ENCODE data around the gene MTF2.
A peak's percentile ranks its signal among the peaks of the same experiment; 100 is the strongest.

The MTF2 gene

DNA sequence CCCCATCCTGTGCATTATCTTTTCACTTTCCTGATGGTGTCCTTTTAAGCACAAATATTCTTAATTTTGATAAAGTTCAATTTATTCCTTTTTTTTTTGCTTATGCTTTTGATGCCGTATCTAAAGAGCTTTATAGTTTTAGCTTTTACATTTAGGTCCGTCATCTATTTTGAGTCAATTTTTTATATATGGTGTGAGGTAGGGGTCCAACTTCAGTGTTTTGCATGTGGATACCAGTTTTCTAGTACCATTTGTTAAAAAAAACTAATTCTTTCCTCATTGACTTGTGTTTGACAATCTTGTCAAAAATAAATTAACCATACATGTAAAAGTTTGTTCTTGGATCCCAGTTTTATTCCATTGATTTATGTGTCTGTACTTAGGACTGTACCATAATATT is 4.9 kb downstream of the MTF2 start:
- no peak for DNase-seq (ENCODE audit: low read depth)

DNA sequence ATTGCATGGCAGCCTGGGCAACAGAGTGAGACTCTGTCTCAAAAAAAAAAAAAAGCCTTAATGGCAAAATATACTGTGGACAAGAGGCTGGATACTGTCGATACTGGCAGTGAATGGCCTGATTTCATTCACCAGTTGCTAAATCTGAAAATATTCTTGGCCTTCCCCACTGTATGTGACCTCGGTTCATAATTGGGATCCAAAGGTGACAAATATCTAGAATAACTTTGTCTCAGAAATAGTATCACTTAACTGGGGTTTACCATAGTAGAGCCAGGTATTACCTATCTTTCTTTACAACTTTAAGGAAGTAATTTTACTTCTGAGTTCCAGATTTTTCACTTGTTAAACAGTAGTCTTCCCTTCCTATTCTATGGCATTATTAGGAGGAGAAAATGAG is 8.4 kb downstream of the MTF2 start:
- no peak for DNase-seq (ENCODE audit: low read depth)

DNA sequence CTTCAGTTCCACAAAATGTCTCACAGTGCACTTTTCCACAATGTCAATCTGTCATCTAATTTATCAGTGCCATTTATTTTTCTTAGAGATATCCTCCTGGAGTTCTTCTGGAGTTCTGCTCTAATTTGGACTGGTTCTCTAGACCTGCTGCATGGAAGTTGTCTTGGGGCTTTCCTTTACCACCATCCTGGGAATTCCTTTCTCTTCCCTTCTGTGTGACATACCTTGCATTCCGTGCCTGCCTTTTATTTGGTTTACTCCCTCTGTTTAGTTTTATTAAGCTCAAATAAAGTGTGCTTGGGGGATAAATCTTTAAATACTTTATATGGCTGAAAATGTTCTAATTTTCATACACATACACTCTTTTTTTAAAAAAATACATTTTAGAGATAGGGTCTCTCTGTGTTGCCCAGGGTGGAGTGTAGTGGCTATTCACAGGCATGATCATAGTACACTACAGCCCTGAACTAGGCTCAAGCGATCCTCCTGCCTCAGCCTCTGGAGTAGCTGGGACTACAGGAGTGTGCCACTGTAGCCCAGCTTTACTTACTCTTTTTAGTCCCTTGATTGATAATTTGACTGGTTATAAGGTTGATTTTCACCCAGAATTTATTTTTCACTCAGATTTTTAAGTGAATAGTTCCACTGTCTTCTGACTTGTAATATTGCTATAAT is 14.4 kb downstream of the MTF2 start:
- peak; percentile 48 for DNase-seq (ENCODE audit: low read depth)

DNA sequence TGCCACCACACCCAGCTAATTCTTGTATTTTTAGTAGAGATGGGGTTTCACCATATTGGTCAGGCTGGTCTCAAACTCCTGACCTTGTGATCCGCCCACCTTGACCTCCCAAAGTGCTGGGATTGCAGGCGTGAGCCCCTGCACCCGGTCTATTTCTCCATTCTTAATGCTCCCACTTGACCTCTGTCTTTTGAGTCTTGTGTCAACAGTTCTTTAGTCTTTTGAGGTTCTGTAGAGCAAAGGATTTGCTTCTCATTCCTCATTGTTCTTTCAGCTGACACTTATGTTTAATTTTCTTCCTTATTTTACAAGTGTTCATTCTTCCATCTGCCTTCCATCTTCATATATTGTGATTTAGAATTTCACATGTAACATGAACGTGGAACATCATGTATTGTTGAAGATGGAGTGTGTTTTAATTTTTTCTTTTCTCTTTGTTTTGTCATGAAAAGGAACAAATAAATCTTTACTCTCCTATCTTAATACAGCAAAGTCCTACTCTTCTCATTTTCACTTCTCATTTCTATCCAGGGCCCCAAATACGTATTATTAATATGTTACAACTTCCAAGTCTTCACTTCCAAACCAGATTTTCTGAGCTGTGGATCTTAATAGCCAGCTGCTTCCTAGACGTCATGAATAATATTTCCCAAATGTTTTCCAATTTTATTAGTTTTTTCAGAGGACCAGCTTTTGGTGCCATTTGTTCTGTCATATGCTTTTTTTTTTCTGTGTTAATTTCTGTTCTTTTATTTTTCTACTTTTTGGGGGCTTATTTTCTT is 16.9 kb downstream of the MTF2 start:
- no peak for DNase-seq (ENCODE audit: low read depth)

DNA sequence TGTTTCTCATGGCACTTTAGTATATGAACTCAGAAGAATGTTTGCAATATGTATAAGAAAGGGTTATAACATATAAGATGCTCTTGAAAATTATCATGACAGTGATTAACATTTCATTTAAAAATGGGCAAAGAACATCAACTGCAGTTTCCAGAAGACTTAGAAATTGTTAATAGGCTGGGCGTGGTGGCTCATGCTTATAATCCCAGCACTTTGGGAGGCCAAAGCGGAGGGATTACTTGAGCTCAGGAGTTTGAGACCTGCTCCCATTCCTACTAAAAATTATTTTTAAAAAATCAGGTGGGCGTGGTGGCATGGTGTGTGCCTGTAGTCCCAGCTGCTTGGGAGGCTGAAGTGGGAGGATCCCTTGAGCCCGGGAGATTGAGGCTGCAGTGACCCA is 23.1 kb downstream of the MTF2 start:
- DNase-seq (ENCODE audit: low read depth) = no peak

DNA sequence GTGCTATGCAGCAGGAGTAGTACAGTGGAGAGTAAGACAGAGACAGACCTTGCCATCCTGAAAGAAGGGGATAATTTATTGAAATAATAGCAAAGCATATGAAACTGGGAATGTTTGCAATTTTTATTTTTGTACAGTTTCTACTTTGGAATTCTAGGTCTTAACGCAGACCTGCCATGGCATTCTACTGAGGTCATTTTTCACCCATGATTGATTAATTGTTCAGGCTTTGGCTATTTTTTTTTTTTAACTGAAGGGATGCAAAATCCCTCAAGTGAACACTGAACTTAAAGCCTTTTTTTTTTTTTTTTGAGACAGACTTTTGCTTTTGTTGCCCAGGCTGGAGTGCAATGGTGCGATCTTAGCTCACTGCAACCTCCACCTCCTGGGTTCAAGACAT is 27.1 kb downstream of the MTF2 start:
- peak; percentile 9 for DNase-seq (ENCODE audit: low read depth)

DNA sequence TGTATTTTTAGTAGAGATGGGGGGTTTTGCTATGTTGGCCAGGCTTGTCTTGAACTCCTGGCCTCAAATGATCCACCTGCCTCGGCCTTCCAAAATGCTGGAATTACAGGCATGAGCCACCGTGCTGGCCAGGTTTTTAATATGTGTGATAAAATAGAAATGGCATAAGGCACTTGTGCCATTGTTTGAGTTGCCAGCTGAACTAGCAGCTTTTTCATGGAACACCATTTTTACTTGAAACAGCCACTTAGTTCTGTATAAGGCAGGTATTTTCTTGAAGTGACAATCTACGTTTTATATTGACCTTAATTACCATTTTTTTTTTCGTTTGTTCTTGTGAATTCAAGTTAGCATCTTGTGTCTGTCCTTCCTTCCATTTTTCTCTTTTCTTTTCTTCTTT is 28.3 kb downstream of the MTF2 start:
- DNase-seq (ENCODE audit: low read depth) = no peak

DNA sequence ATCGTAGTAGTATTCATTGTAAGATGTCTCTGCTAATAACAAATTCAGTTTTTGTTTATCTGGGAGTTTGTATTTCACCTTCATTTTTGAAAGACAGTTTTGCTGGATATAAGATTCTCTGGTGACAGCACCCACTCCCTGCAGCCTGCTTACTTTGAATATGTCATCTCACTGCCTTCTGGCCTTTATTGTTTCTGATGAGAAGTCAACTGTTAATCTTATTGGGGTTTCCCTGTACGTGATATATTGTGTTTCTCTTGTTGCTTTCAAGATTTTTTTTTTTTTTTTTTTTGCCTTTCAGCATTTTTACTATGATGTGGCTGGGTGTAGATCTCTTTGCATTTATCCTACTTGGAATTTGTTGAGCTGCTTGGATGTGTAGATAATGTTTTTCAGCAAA is 29.3 kb downstream of the MTF2 start:
- DNase-seq (ENCODE audit: low read depth) = no peak

DNA sequence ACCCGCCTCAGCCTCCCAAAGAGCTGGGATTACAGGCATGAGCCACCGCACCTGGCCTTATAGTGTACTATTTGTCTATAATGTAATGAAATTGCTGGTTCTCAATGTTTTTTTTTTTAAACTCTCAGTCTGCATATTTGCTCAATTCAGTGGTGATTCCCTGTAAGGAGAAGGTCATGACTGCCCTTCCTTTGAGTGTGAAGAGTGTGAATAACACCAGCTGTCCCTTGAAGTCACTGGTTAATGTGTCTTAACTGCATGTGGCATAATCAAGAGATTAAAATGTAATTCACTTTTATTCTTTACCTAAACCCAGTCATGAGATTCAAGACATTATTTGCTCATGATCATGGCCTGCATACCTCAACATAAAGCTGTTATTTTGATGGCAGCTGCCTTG is 30.5 kb downstream of the MTF2 start:
- DNase-seq (ENCODE audit: low read depth) = no peak

DNA sequence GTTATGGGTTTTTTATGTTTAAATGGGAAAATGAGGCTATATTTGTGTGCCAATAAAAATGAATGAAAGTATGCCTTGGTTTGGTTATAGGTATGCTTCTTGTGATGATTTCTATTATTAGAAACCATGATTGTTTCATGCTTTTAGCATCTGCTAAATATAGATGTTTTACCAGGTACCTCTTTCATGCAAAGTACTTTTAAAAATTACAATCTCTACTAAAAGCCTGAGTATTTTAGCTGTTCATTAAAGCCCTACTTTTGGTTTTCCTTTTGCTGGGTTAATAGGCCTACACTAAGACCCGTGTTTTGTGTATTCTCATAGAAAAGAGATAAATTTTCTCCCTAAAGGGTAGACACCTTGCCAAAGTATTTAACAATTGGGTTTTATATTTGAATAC is 32.0 kb downstream of the MTF2 start:
- DNase-seq (ENCODE audit: low read depth) = no peak

DNA sequence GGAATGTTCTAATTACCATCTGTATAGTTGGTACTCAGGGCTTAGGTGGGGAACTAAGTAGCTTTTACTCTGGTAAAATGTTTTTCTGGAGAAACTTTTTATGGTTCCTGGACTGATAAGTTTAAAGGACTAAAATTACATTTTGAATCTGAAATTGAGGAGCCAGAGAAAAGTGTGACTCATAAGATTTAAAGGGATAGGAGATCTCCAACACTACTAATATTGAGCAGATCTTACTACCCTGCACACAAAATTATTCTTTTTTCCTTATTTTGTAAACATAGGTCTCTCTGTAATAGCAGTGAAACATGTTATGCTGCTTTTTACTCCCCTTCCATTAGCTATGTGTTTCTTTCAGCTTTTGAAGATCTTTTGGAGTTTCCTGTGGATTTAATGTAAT is 32.5 kb downstream of the MTF2 start:
- DNase-seq (ENCODE audit: low read depth) = peak; percentile 11

DNA sequence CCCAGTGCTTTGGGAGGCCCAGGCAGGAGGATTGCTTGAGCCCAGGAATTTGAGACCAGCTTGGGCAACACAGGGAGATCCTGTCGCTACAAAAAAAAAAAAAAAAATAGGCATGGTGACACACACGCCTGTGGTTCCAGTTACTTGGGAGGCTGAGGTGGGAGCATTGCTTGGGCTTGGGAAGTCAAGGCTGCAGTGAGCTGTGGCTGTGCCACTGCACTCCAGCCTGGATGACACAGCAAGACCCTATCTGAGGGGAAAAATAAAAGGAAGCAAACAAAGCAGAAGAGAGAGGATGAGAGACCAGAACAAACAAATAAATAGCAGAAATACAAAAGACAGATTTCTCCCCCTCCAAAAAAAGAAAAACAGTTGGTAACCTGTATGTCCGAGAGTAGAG is 34.0 kb downstream of the MTF2 start:
- DNase-seq (ENCODE audit: low read depth) = no peak

DNA sequence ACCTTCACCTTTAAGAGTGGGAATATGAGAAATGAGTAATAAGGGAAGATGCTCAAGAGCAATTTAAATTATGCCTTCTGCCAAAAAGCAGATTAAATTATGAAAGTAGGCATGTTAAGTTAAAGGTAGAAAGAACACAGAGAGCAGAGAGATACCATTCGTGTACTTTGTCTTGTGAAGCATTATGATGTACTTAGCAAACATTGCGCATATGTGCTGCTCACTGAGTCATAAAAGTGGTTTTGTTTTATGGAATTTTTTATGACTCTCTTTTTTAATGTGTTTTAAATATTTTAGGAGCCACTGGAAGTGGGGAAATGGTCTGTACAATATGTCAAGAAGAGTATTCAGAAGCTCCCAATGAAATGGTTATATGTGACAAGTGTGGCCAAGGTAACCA is 35.3 kb downstream of the MTF2 start:
- DNase-seq (ENCODE audit: low read depth) = peak; percentile 54

DNA sequence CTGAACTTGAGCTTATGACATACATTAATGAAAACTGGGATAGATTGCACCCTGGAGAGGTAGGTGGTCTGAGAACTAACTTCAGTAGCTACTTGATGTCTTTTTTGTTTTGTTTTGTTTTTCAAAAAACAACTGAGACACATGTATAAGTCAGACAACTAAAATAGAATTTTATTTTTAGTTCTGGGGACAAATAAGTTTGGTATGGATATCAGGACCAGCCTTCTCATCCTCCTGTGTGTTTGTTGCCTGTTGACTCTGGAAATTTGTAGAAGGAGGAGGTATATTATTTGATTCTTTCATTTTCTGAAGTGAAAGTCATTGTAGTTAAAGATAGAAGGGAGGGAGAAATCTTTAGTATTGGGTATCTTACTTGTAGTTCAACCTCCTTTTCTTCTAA is 41.5 kb downstream of the MTF2 start:
- DNase-seq (ENCODE audit: low read depth) = no peak

DNA sequence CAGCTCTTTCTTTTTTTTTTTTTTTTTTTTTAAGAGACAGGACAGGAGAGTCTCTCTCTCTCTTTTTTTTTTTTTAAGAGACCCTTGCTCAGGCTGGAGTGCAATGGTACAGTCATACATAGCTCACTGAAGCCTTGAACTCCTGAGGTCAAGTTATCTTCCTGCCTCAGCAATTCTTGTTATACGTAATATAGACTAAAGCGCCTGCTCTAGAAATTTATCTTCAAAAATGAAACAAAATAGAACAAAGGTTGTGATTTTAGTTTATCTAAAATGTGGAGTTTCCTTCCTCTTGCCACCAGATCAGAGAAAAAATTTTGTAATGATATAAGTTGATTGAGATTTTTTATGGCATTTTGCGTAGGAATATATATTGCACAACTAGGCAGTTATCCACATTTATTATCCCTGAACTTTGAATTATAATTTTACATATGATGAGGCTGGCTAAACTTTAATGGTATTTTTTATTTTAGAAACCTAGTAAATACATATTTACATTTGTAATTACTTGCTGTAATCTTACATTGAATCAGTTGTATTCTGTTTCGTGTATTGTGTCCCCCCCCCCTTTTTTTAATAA is 44.2 kb downstream of the MTF2 start:
- no peak for DNase-seq (ENCODE audit: low read depth)

DNA sequence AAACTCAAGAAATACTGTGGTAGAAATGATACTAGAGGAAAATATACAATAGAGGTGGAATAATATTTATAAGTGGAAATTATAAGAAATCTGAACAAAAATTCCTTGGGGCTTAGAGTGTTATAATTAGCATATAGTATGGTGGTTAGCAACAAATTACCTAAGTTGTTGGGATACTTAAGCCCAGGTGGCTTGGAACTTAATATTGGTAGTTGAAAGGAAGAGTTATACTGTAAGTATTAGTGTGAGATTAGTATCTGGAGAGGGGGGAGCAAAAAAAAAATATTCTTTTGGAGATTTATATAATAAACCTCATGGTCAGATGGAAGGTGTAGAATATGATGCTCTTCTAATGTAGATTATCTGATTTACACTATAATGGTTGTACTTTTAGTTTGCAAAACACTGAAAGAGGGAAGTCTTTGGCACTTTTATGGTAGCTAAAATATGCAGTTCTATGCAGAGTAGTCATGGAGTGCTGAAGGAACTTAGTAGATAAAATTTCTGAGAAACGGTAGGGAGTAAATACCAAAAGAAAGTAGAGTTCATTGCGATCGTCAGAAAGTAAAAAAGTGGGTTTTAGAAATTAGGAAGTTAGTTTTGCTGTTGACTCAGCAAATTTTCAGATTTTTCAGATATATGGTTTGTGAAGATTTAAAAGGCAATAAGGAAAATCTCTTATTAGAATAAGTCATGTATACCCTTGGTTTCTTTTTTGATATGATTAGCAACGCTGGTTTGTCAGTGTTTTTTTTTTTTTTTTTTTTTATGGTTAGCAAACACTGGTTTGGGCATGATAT is 45.7 kb downstream of the MTF2 start:
- DNase-seq (ENCODE audit: low read depth) = no peak

DNA sequence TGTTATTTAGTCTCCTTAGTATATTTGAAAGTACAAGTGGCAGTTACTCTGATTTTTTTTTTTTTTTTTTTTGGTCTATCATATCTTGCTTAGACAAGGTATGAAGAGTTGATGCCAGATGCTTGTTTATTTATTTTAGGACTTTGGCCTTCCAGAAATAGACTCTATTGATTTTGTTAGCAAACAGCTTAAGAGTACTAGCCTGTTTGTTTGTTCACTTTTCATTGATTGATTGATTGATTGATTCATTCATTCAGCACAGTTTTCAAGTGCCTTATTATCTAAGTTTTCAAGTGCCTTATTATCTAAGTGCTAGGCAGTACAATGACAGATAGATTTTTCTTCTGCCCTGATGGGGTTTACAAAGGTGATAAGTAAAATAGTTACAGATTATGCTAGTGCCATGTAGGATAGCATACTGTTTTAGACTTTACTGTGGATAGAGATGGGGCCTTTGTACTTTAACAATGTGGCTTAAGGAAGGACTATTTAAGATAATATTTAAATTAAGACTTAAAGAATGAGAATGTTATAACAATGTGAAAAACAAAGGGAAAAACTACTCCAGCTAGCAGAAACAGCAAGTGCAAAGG is 50.5 kb downstream of the MTF2 start:
- no peak for DNase-seq (ENCODE audit: low read depth)

DNA sequence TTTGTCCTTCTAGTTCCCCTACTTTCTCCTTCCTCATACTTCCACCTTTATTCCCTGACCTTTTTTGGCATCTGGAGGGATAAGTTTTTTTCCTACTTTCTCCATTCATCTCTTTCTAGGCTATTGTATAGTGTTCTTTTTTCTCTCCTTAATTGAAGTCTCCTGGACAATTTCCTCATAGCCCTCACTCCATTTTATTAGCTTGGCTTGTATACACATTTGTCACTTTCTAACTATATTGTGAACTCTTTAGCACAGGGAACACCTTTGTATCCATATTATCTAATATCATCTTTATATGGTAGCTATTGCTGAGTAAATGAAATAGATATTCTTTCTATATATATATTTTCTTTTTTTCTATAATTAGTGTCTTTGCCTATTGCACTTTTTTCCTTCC is 53.6 kb downstream of the MTF2 start:
- DNase-seq (ENCODE audit: low read depth) = no peak

DNA sequence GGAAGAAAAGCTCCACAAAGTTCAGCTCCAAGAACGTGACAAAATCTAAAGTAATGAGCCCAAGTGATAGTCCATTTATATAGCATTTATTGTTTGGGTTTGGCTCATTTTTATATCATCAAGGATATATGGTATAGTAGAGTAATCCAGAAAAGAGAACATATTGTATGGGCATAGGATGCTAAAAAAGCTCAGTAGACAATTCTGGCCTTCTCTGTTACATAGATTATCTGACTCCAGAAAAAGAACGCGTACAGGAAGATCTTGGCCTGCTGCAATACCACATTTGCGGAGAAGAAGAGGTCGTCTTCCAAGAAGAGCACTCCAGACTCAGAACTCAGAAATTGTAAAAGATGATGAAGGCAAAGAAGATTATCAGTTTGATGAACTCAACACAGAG is 57.4 kb downstream of the MTF2 start:
- DNase-seq (ENCODE audit: low read depth) = no peak

DNA sequence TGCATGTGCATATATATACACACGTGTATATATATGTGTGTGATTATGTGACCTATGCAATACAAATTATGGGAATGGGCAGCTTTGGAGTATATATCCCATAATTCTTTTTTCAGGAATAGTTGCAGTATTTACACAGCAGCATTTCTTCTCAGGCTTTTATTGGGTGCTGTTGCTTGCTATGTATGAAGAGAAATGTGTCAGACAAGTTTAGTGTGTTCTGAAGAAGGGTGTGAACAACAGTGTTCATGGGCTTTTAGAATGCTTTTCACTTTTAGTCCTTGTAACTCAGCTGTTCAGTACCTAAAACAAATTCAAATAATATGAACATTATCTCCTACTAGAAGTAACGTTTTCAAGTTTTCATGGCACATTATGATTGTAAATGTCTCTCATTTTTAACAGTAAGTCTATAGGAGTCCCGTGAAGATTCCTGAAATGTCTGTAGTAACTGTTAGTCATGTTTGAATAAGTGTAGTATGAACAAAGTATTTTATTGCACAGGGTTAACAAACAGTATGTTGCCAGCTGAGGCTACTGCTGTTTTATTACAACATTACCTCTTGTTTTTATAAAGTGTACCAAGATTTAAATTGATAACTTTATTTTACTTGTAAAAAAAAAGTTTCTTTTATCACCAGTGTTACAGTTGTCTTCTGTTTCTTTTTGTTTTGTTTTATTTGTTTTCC is 58.7 kb downstream of the MTF2 start:
- peak; percentile 18 for DNase-seq (ENCODE audit: low read depth)

DNA sequence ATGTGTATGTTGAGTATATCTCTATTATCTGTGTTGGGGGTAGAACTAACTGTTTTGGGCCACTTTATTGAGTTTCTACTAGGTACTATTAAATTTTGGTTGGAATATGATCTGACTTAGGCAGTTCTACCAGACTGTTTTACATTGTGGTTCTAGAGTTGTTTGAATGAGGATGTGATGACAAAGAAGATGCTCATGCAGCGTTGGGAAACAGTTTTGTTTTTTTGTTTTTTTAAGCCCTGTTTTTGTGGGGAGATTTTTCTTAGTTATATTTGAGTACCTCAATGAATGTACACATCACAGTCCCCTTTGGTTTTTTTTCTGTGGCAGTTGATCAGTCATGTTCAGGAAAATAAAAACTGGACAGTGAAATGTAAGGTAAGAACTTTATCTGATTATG is 61.0 kb downstream of the MTF2 start:
- peak; percentile 11 for DNase-seq (ENCODE audit: low read depth)

DNA sequence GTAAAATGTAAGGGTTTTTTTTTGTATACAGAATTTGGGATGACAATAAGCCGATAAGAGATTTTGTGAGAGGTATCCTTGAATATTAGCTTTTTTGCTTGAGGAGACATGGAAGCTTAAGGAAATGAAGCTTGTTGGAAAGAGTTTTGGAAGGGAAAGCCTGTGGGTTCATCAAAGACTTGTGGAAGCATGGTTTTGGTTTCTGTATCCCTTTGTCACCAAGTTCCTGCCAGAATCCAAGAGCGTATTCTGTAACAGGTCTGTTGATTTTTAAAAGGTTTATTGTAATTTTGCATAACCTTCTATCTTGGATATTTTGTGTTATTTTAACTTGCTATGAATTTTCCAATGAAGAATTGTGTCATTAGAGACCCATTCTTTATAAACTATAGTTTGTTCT is 63.1 kb downstream of the MTF2 start:
- DNase-seq (ENCODE audit: low read depth) = no peak

Data from EH (cell line).